PC-9 (cell line): ENCODE data around the gene TRIM38.
"Not testable (repeated sequence)": the region's sequence is repeated elsewhere in the genome, so short reads cannot be mapped to it uniquely, and the experiment has no call there.

Source experiments
- CTCF ChIP-seq: fragments of 200-600 bp; sonication (generic); conservative IDR thresholded peaks from 2 replicates; pipeline ENCODE4 v1.6.1; 2017; ENCODE audit warnings: mixed run types, antibody characterized with exemption, mild to moderate bottlenecking, moderate library complexity
- EZH2 ChIP-seq: fragments of 200-600 bp; sonication (generic); IDR thresholded peaks from 2 replicates; pipeline ENCODE4 v1.8.0; 2017; ENCODE audit warnings: antibody characterized with exemption, low read depth

DNA sequence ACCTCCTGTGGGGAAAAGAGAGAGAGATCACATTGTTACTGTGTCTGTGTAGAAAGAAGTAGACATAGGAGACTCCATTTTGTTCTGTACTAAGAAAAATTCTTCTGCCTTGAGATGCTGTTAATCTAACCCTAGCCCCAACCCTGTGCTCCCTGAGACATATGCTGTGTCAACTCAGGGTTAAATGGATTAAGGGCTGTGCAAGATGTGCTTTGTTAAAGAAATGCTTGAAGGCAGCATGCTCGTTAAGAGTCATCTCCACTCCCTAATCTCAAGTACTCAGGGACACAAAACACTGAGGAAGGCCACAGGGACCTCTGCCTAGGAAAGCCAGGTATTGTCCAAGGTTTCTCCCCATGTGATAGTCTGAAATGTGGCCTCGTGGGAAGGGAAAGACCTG lies 36.6 kb downstream of the TRIM38 start:
- not testable (repeated sequence) for TF ChIP-seq EZH2, CTCF
